Activated CD8-positive, alpha-beta memory T cell treated with anti-CD3 and anti-CD28 coated beads, Interleukin-2, amount 50 U/mL, for 24 hours (primary cell): ENCODE measurements around the gene TADA2B.
"Not testable (repeated sequence)": the region's sequence is repeated elsewhere in the genome, so short reads cannot be mapped to it uniquely, and the experiment has no call there.

Experiments used
- DNase-seq: peaks from one replicate; pipeline ENCODE4 v3.0.0-alpha.2; 2020; ENCODE audit errors: extremely low read depth

Gene TADA2B

GRCh38 chr4:7060346-7061150 lies 17.4 kb downstream of the TADA2B start:
- no peak for DNase-seq

DNA sequence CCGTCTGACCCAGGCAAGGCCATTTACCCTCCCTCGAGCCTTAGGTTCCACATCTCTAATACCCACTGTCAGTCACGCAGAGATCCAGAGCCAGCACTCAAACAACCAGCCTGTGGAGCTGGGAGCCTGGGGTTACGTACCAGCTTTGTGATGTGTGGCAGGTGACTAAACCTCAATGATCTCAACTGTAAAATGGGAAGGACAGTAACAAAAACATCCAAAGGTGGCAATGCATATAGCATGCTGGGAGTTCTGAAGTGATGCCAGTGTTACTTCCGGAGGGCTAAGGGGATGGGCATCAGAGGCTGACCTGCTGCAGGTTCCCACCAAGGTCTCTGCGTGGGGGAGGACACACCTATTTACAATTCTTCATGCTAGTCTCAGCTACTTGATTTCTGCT lies 18.6 kb downstream of the TADA2B start:
- no peak for DNase-seq

GRCh38 chr4:7062816-7063215 lies 19.6 kb downstream of the TADA2B start:
- DNase-seq = no peak

GRCh38 chr4:7063362-7063761 lies 20.2 kb downstream of the TADA2B start:
- no peak for DNase-seq

GRCh38 chr4:7066006-7066405 lies 22.8 kb downstream of the TADA2B start:
- DNase-seq = no peak

- no peak for DNase-seq
Observed at GRCh38 chr4:7066493-7066892, 23.3 kb downstream of the TADA2B start.

DNA sequence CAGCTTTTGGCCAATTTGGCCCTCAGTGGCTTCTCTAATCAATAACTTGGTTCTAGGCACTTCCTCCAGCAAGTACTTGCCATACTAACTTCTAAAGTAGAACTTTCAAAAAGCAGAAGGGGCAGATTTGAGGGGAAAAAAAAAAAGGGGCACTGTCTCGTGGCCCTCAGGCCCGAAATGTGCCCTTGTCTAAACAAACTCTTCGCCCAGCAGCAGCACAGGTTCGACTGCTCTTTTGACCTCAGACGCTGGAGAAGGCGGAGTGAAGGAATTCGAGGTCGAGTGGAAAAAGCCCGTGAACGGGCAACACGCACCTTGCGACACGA lies 23.9 kb downstream of the TADA2B start:
- DNase-seq = no peak

DNA sequence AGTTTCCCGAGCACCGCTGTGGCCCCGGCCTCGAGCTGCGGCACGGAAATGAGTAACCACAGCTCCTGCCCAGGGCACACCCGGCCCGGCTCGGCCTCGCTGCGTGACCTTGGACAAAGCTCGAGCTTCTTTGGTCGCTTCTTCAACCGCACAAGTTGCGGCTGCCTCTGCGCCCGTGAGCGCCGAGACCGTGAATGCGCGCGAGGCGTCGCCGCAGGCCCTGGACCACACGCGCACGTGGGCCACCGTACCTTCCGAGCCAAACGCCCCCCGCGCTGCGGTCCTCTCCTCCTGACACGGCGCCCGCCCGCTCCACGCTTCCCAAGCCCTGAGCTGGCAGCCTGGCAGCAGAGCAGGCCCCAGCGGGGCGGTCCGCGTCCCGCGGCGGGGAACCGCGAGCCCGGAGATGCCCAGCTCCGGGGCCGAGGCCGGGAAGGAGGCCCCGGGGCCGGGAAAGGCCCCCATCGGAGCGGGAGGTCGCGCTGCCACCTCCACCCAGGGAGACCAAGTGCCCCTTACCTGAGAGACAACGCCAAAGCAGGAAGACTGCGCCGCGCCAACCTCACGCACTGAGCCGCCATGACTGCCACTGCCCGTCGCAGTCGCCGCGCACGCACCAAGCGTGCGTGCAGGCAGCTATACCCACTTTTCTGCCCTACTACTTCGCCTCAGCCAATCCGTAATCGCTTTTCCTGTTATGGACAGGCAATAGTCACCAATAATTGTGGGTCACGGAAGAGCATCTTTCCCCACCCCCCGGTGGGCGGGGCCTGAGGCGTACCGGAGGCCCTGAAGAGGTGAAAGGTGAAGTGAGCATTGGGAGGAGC lies 24.5 kb downstream of the TADA2B start, which contains the start of gene GRPEL1:
Gene GRPEL1, minus strand, starts transcription at position 613 of the 827 bp plus-strand sequence. Its CDS starts 32 bp downstream, at position 581.
- DNase-seq = peak; percentile 99

- no peak for DNase-seq
Observed at GRCh38 chr4:7068279-7068842, 25.2 kb downstream of the TADA2B start.

DNA sequence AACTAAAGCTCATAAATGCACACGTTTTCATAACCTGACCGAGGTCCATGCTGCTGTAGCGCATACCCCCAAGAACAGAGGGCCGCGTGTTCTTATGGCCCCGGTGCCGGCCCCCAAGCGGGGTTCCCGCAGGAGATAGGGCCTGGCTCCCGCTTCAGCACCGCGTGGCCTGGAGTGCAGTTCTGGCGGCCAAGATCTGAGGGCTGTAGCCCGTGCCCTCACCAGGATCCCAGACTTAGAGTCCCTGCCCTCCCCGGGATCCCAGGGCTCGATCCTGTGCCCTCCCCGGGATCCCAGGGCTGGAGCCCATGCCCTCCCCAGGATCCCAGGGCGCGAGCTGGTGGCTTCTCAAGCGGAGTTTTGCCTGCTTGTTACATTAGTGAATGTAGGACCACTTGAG lies 25.7 kb downstream of the TADA2B start:
- no peak for DNase-seq

- peak; percentile 65 for DNase-seq
Observed at GRCh38 chr4:7070729-7071511, 27.7 kb downstream of the TADA2B start.

GRCh38 chr4:7073059-7073458 lies 29.9 kb downstream of the TADA2B start:
- DNase-seq = no peak

GRCh38 chr4:7073526-7074390 lies 30.6 kb downstream of the TADA2B start:
- DNase-seq = no peak

DNA sequence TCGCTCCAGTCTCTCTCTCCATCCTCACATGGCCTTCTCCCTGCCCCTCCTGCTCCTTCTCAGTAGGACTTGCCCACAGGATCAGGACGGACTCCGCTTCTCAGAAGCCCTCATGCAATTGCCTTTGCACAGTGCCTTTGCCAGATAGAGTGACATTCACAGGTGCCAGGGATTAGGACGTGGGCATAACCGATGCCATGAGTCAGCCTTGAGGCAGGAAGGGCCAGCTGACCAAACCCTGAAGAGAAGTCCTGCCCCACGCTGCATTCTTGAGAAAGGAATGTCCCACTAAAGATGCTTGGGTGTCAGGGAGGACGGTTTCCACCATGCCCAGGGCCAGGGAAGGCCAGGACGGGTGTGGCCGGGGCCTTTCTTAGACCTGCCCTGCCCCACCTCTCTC lies 31.3 kb downstream of the TADA2B start:
- DNase-seq = no peak

GRCh38 chr4:7075962-7076695 lies 33.0 kb downstream of the TADA2B start:
- DNase-seq = no peak

- no peak for DNase-seq
Observed at GRCh38 chr4:7076696-7077082, 33.5 kb downstream of the TADA2B start.

- DNase-seq = no peak
Observed at GRCh38 chr4:7077371-7077770, 34.2 kb downstream of the TADA2B start.

GRCh38 chr4:7078025-7078424 lies 34.9 kb downstream of the TADA2B start:
- DNase-seq = no peak

DNA sequence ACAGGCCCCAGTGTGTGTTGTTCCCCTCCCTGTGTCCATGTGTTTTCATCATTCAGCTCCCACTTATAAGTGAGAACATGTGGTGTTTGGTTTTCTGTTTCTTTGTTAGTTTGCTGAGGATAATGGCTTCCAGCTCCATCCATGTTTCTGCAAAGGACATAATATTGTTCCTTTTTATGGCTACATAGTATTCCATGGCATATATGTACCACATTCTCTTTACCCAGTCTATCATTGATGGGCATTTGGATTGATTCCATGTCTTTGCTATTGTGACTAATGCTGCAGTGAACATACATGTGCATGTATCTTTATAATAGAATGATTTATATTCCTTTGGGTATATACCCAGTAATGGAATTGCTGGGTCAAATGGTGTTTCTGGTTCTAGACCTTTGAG lies 36.3 kb downstream of the TADA2B start:
- DNase-seq = not testable (repeated sequence)

DNA sequence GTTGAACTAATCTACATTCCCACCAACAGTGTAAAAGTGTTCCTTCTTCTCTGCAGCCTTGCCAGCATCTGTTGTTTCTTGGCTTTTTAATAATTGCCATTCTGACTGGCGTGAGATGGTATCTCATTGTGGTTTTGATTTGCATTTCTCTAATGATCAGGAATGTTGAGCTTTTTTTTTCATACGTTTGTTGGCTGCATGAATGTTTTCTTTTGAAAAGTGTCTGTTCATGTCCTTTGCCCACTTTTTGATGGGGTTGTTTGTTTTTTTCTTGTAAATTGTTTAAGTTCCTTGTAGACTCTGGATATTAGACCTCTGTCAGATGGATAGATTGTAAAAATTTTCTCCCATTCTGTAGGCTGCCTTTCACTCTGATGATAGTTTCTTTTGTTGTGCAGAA lies 36.7 kb downstream of the TADA2B start:
- not testable (repeated sequence) for DNase-seq
